Karpas-422 (cell line): Measurements from ENCODE around the gene RBM46. TPM values are rescaled to one million over a fixed set of nuclear protein-coding genes. Genes with fewer than 3 reads are reported as not detected.
"Not testable (repeated sequence)": the region's sequence is repeated elsewhere in the genome, so short reads cannot be mapped to it uniquely, and the experiment has no call there.

ENCODE experiments used
- DNase-seq: peaks from one replicate; pipeline ENCODE4 v3.0.0-alpha.2; 2015
- H2AFZ ChIP-seq: fragments of 200-600 bp; sonication (generic); 2 replicates; pipeline ENCODE4 v1.6.1; 2014; ENCODE audit warnings: antibody characterized with exemption, low read length, mixed read lengths
- H3K27ac ChIP-seq: fragments of 200-600 bp; sonication (generic); 2 replicates; pipeline ENCODE4 v1.5.1; 2014; ENCODE audit warnings: mild to moderate bottlenecking, low read length, moderate library complexity
- H3K27me3 ChIP-seq: fragments of 200-600 bp; sonication (generic); 2 replicates; pipeline ENCODE4 v1.6.1; 2014; ENCODE audit warnings: low read length, mixed read lengths
- H3K36me3 ChIP-seq: fragments of 200-600 bp; sonication (generic); 2 replicates; pipeline ENCODE4 v1.6.1; 2014; ENCODE audit warnings: low read length, mixed read lengths; ENCODE audit not compliant: insufficient read depth
- H3K4me1 ChIP-seq: fragments of 200-600 bp; sonication (generic); 2 replicates; pipeline ENCODE4 v1.6.1; 2014; ENCODE audit warnings: mild to moderate bottlenecking, low read length, mixed read lengths
- H3K4me2 ChIP-seq: fragments of 200-600 bp; sonication (generic); 2 replicates; pipeline ENCODE4 v1.6.1; 2014; ENCODE audit warnings: low read length, low read depth, mild to moderate bottlenecking; ENCODE audit not compliant: poor library complexity, severe bottlenecking
- H3K4me3 ChIP-seq: fragments of 200-600 bp; sonication (generic); 2 replicates; pipeline ENCODE4 v1.5.1; 2014; ENCODE audit warnings: mild to moderate bottlenecking, antibody characterized with exemption, low read length, mixed read lengths
- H3K79me2 ChIP-seq: fragments of 200-600 bp; sonication (generic); 2 replicates; pipeline ENCODE4 v1.6.1; 2014; ENCODE audit warnings: mild to moderate bottlenecking, low read length, mixed read lengths
- H3K9ac ChIP-seq: fragments of 200-600 bp; sonication (generic); 2 replicates; pipeline ENCODE4 v1.6.0; 2014; ENCODE audit warnings: low read length
- H3K9me2 ChIP-seq: fragments of 200-600 bp; sonication (generic), shearing (Covaris generic); replicated peaks from 2 replicates; pipeline ENCODE4 v1.6.0; 2014; ENCODE audit warnings: mild to moderate bottlenecking, low read length, moderate library complexity; ENCODE audit not compliant: insufficient read depth
- H3K9me3 ChIP-seq: fragments of 300-700, 200-600 bp; sonication (generic); 2 replicates; pipeline ENCODE4 v1.6.1; 2014; ENCODE audit warnings: low read length, mixed read lengths
- H4K20me1 ChIP-seq: fragments of 200-600 bp; sonication (generic); 2 replicates; pipeline ENCODE4 v1.6.1; 2014; ENCODE audit warnings: mild to moderate bottlenecking, antibody characterized with exemption, low read length, low read depth; ENCODE audit not compliant: insufficient read depth
- small RNA-seq: library from RNA; depleted of rRNA; stranded (forward); fragments of <200 nt; gene quantifications from one replicate; pipeline ENCODE3, GENCODE V24; 2014
- total RNA-seq: library from RNA; depleted of rRNA; stranded (reverse); fragments of >200 nt; shearing (Covaris generic); gene quantifications from 2 replicates; pipeline ENCODE4 v1.2.3, GENCODE V29; 2014; ENCODE audit warnings: low replicate concordance; rRNA removed

RBM46 gene
- total RNA-seq, 1 experiment from 2014 or later: not detected

- no peak overlapping the region for H3K27ac ChIP-seq
- H3K4me2 ChIP-seq: no peak overlapping the region
- no peaks in the 10 kb centered on the region for H3K9me2 ChIP-seq
- H4K20me1 ChIP-seq: no peaks in the 10 kb centered on the region
- H2AFZ ChIP-seq: no peak overlapping the region
- H3K79me2 ChIP-seq: no peaks in the 10 kb centered on the region
- H3K36me3 ChIP-seq: no peaks in the 10 kb centered on the region
- no peak for DNase-seq
- H3K4me1 ChIP-seq: no peaks in the 10 kb centered on the region
- H3K9me3 ChIP-seq: no peaks in the 10 kb centered on the region
- H3K4me3 ChIP-seq: no peak overlapping the region
- no peak overlapping the region for H3K9ac ChIP-seq
- H3K27me3 ChIP-seq: no peaks in the 10 kb centered on the region
Measured at GRCh38 chr4:154858166-154858565, 77.1 kb downstream of the RBM46 start.

- no peak overlapping the region for H2AFZ ChIP-seq
- H3K9ac ChIP-seq: no peak overlapping the region
- peaks cover 5% of the 10 kb centered on the region; the same call in 1 of the 2 replicates for H3K27me3 ChIP-seq
- H3K79me2 ChIP-seq: no peaks in the 10 kb centered on the region
- no peaks in the 10 kb centered on the region; the same call in 1 of the 2 replicates for H3K36me3 ChIP-seq
- no peaks in the 10 kb centered on the region for H3K9me2 ChIP-seq
- H3K4me1 ChIP-seq: no peaks in the 10 kb centered on the region
- H3K27ac ChIP-seq: no peak overlapping the region
- no peak for DNase-seq
- H3K4me2 ChIP-seq: no peak overlapping the region
- no peaks in the 10 kb centered on the region for H4K20me1 ChIP-seq
- peaks cover 5% of the 10 kb centered on the region; the same call in 1 of the 2 replicates for H3K9me3 ChIP-seq
- H3K4me3 ChIP-seq: no peak overlapping the region
Measured at GRCh38 chr4:154868414-154869194, 87.5 kb downstream of the RBM46 start.

GRCh38 chr4:154869301-154869700 is 88.2 kb downstream of the RBM46 start:
- DNase-seq: no peak
- Histone ChIP-seq H3K4me3 (no peak overlapping the region), H3K27ac (no peak overlapping the region)

GRCh38 chr4:154872198-154872597 is 91.1 kb downstream of the RBM46 start:
- Histone ChIP-seq H3K9me3 (peaks cover 5% of the 10 kb centered on the region; the same call in 1 of the 2 replicates), H3K9ac (no peak overlapping the region), H3K4me3 (no peak overlapping the region), H3K4me1 (no peaks in the 10 kb centered on the region), H3K79me2 (no peaks in the 10 kb centered on the region), H3K27ac (no peak overlapping the region), H3K9me2 (no peaks in the 10 kb centered on the region), H2AFZ (no peak overlapping the region), H3K27me3 (peaks cover 5% of the 10 kb centered on the region; the same call in 1 of the 2 replicates), H3K4me2 (no peak overlapping the region), H3K36me3 (no peaks in the 10 kb centered on the region; the same call in 1 of the 2 replicates), H4K20me1 (no peaks in the 10 kb centered on the region)
- DNase-seq: peak; percentile 52

More at GRCh38 chr4:154869301-154869700, 88.2 kb downstream of the RBM46 start:
- Histone ChIP-seq H3K27me3 (peaks cover 5% of the 10 kb centered on the region; the same call in 1 of the 2 replicates), H3K4me1 (no peaks in the 10 kb centered on the region), H3K79me2 (no peaks in the 10 kb centered on the region), H3K9me3 (peaks cover 5% of the 10 kb centered on the region; the same call in 1 of the 2 replicates), H3K4me2 (no peak overlapping the region), H2AFZ (no peak overlapping the region), H4K20me1 (no peaks in the 10 kb centered on the region), H3K9me2 (no peaks in the 10 kb centered on the region), H3K36me3 (no peaks in the 10 kb centered on the region; the same call in 1 of the 2 replicates), H3K9ac (no peak overlapping the region)

- H3K9me3 ChIP-seq, H3K9ac ChIP-seq, H3K9me2 ChIP-seq, H3K27me3 ChIP-seq, H3K4me3 ChIP-seq, H3K4me2 ChIP-seq, H3K79me2 ChIP-seq, H4K20me1 ChIP-seq, H3K4me1 ChIP-seq, H3K36me3 ChIP-seq, H2AFZ ChIP-seq, DNase-seq, H3K27ac ChIP-seq: not testable (repeated sequence)
Measured at GRCh38 chr4:154874049-154874448, 93.0 kb downstream of the RBM46 start.

GRCh38 chr4:154877110-154877760 is 96.2 kb downstream of the RBM46 start:
- H3K79me2 ChIP-seq: no peaks in the 10 kb centered on the region
- no peak for DNase-seq
- H3K4me2 ChIP-seq: no peak overlapping the region
- H3K36me3 ChIP-seq: no peaks in the 10 kb centered on the region; the same call in 1 of the 2 replicates
- no peak overlapping the region for H3K27ac ChIP-seq
- no peaks in the 10 kb centered on the region for H4K20me1 ChIP-seq
- peaks cover 5% of the 10 kb centered on the region; the same call in 1 of the 2 replicates for H3K9me3 ChIP-seq
- no peak overlapping the region for H3K4me3 ChIP-seq
- no peak overlapping the region for H3K9ac ChIP-seq
- peaks cover 5% of the 10 kb centered on the region; the same call in 1 of the 2 replicates for H3K27me3 ChIP-seq
- H3K9me2 ChIP-seq: no peaks in the 10 kb centered on the region
- no peaks in the 10 kb centered on the region for H3K4me1 ChIP-seq
- no peak overlapping the region for H2AFZ ChIP-seq

Small RNAs within 50 kb of the gene (small RNA-seq; reads per million reads assigned to genes)
- 0.55 reads per million, percentile 12 among the genes with 10 or more reads in this experiment for gene RNU2-44P
- 0.32 reads per million for gene RNU2-66P

Other genes with a start within 250 kb of the RBM46 start
- 57.9 and 112 TPM in 2 replicates for gene PLRG1, start 230.9 kb upstream of the RBM46 start, total RNA-seq
- not detected in 2 replicates for gene FGB, start 218.3 kb upstream of the RBM46 start, total RNA-seq
- not detected in 2 replicates for gene FGA, start 190.5 kb upstream of the RBM46 start, total RNA-seq
- not detected in 2 replicates for gene FGG, start 168.6 kb upstream of the RBM46 start, total RNA-seq
- not detected in 2 replicates for gene LRAT, start 37.3 kb upstream of the RBM46 start, total RNA-seq